K562 (cell line): ENCODE measurements around the gene SLC25A17. TPM values are rescaled to one million over a fixed set of nuclear protein-coding genes. Genes with fewer than 3 reads are reported as not detected.

Source experiments
- CBFB ChIP-seq: sonication (generic); formaldehyde crosslinking; IDR thresholded peaks from 2 replicates; pipeline ENCODE4 v1.4.0; 2020; ENCODE audit warnings: mild to moderate bottlenecking, missing genetic modification reagents
- CBX8 ChIP-seq: fragments of 200-600 bp; sonication (generic); IDR thresholded peaks from 2 replicates; pipeline ENCODE4 v1.6.1; 2012; ENCODE audit warnings: borderline replicate concordance, mixed run types, low read depth, mild to moderate bottlenecking, moderate library complexity, mixed read lengths, low read length, control low read depth, inconsistent platforms; ENCODE audit not compliant: poor library complexity, severe bottlenecking; ENCODE audit errors: extremely low read depth
- GATAD2B ChIP-seq: fragments of 450-650 bp; IDR thresholded peaks from 2 replicates; pipeline ENCODE4 v1.6.1; 2017; ENCODE audit warnings: mild to moderate bottlenecking, borderline replicate concordance
- GTF2F1 ChIP-seq: IDR thresholded peaks from 2 replicates; pipeline ENCODE4 v1.6.1; 2011; ENCODE audit warnings: low read depth, low read length, improper control_type of control experiment
- KDM1A ChIP-seq, 2 experiments: fragments of 450-650 bp; IDR thresholded peaks; 2 replicates each; pipeline ENCODE4 v1.6.1; 2016; ENCODE audit warnings: mild to moderate bottlenecking in 2 of 2
- MLLT1 ChIP-seq, 2 experiments: fragments of 450-650 bp; IDR thresholded peaks; 2 replicates each; pipeline ENCODE4 v1.6.1; 2016
- MXD1 ChIP-seq: fragments of 250-450 bp; sonication (Bioruptor Pico); IDR thresholded peaks from 2 replicates; pipeline ENCODE4 v1.8.0; 2021; ENCODE audit warnings: borderline replicate concordance, mild to moderate bottlenecking, moderate library complexity; ENCODE audit not compliant: poor library complexity, severe bottlenecking
- MYC ChIP-seq, 2 experiments: fragments of 250-450 bp in 1 of 2; sonication (Bioruptor Pico) in 1 of 2; IDR thresholded peaks; 2 replicates each; pipeline versions ENCODE4 v1.5.1 to v1.6.1; 2012 to 2021; ENCODE audit warnings: low read depth in 2 of 2, borderline replicate concordance in 1 of 2, improper control_type of control experiment in 1 of 2, low read length in 1 of 2, mild to moderate bottlenecking in 1 of 2, moderate library complexity in 1 of 2
- MYNN ChIP-seq, 2 experiments: sonication (generic); formaldehyde crosslinking in 1 of 2; IDR thresholded peaks; 2 replicates each; pipeline versions ENCODE4 v1.5.0 to v1.6.1; 2016 to 2020; ENCODE audit warnings: antibody characterized with exemption in 1 of 2, missing genetic modification reagents in 1 of 2
- PHB ChIP-seq: fragments of 250-450 bp; sonication (Bioruptor Pico); IDR thresholded peaks from 2 replicates; pipeline ENCODE4 v1.5.0; 2021
- POLR2B ChIP-seq: fragments of 450-650 bp; IDR thresholded peaks from 2 replicates; pipeline ENCODE4 v1.6.1; 2018; ENCODE audit warnings: low read depth; ENCODE audit not compliant: partially characterized antibody
- SOX6 ChIP-seq: fragments of 450-650 bp; IDR thresholded peaks from 2 replicates; pipeline ENCODE4 v1.6.1; 2014; ENCODE audit warnings: mild to moderate bottlenecking
- TAF7 ChIP-seq: fragments of 450-650 bp; IDR thresholded peaks from 2 replicates; pipeline ENCODE4 v1.6.1; 2016; ENCODE audit warnings: missing genetic modification characterization, missing compliant biosample characterization
- ZC3H4 ChIP-seq: sonication (generic); formaldehyde crosslinking; IDR thresholded peaks from 2 replicates; pipeline ENCODE4 v1.9.0; 2021; ENCODE audit warnings: missing genetic modification reagents, borderline replicate concordance
- ZC3H8 ChIP-seq: fragments of 450-650 bp; IDR thresholded peaks from 2 replicates; pipeline ENCODE4 v1.6.1; 2017
- ZNF133 ChIP-seq: fragments of 250-450 bp; sonication (Bioruptor Pico); IDR thresholded peaks from 2 replicates; pipeline ENCODE4 v1.4.0; 2020; ENCODE audit warnings: mild to moderate bottlenecking
- ZNF431 ChIP-seq: sonication (generic); formaldehyde crosslinking; IDR thresholded peaks from 2 replicates; pipeline ENCODE4 v1.8.0; 2022; ENCODE audit warnings: mild to moderate bottlenecking, missing genetic modification reagents
- ZNF77 ChIP-seq: fragments of 250-450 bp; sonication (Bioruptor Pico); IDR thresholded peaks from 2 replicates; pipeline ENCODE4 v1.5.0; 2020
- polyA plus RNA-seq, 8 experiments: library from polyadenylated mRNA; depleted of rRNA in 4 of 8; stranded (reverse) in 5 of 8; unstranded in 3 of 8; fragments of >200 nt; fragmentation: Nextera tagmentation in 2 of 8; fragmentation: Illumina TruSeq in 1 of 8; extraction: Ambion mirVana in 2 of 8; extraction: Trizol in 1 of 8; gene quantifications; 2 replicates each; pipeline versions ENCODE4 v1.2.1 to v1.2.3, GENCODE V29; 2011 to 2014; ENCODE audit warnings: inconsistent platforms in 1 of 8, missing spikeins in 1 of 8
- total RNA-seq, 7 experiments: library from RNA; depleted of rRNA in 6 of 7; stranded (reverse); fragments of >200 nt in 6 of 7; fragmentation: Illumina TruSeq in 2 of 7; extraction: Trizol in 2 of 7; gene quantifications; 2 replicates each; pipeline versions ENCODE4 v1.2.1 to v1.2.3, GENCODE V29; 2011 to 2021; ENCODE audit warnings: low replicate concordance in 1 of 7
- TF ChIP-seq, protein P1 (sequence below): IDR thresholded peaks from 3 replicates; pipeline ENCODE4 v1.6.1; 2011; ENCODE audit warnings: borderline replicate concordance, mild to moderate bottlenecking, moderate library complexity; ENCODE audit not compliant: insufficient read length; ENCODE audit errors: extremely low read depth
- TF ChIP-seq, protein P2 (sequence below): fragments of 250-450 bp; sonication (Bioruptor Pico); IDR thresholded peaks from 2 replicates; pipeline ENCODE4 v1.4.0; 2020; ENCODE audit warnings: mild to moderate bottlenecking, moderate library complexity
- TF ChIP-seq, protein P3 (sequence below), 2 experiments: fragments of 450-650 bp in 1 of 2; sonication (generic) in 1 of 2; formaldehyde crosslinking; conservative IDR thresholded peaks; 2 replicates each; pipeline versions ENCODE4 v1.4.0 to v1.8.1; 2020 to 2022; ENCODE audit warnings: mild to moderate bottlenecking in 1 of 2, missing genetic modification reagents in 1 of 2

Gene SLC25A17
- total and polyA plus RNA-seq, 9 of the 15 experiments (the other 6 are each of a cell fraction or from before 2014, with no cell fraction given) = 32.6 to 136 (median 56.2) TPM

- TF ChIP-seq, protein P1, sequence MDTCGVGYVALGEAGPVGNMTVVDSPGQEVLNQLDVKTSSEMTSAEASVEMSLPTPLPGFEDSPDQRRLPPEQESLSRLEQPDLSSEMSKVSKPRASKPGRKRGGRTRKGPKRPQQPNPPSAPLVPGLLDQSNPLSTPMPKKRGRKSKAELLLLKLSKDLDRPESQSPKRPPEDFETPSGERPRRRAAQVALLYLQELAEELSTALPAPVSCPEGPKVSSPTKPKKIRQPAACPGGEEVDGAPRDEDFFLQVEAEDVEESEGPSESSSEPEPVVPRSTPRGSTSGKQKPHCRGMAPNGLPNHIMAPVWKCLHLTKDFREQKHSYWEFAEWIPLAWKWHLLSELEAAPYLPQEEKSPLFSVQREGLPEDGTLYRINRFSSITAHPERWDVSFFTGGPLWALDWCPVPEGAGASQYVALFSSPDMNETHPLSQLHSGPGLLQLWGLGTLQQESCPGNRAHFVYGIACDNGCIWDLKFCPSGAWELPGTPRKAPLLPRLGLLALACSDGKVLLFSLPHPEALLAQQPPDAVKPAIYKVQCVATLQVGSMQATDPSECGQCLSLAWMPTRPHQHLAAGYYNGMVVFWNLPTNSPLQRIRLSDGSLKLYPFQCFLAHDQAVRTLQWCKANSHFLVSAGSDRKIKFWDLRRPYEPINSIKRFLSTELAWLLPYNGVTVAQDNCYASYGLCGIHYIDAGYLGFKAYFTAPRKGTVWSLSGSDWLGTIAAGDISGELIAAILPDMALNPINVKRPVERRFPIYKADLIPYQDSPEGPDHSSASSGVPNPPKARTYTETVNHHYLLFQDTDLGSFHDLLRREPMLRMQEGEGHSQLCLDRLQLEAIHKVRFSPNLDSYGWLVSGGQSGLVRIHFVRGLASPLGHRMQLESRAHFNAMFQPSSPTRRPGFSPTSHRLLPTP = no peak
- TF ChIP-seq POLR2B = no peak
- TF ChIP-seq MLLT1 (IDR thresholded peaks at IDR 0.05) = peak in 1 of 2 experiments; percentile 51; a peak in 1 of 4 replicates
- TF ChIP-seq CBX8 = no peak
- peak; percentile 47; the same call in 1 of the 2 replicates for TF ChIP-seq GATAD2B
- no peak for TF ChIP-seq ZC3H8
- TF ChIP-seq ZNF431 (CRISPR knock-in tag) = no peak
- peak; percentile 98 for TF ChIP-seq MXD1 (CRISPR knock-in tag)
- TF ChIP-seq ZNF133 (CRISPR knock-in tag) = peak; percentile 98
- TF ChIP-seq CBFB = no peak
- TF ChIP-seq TAF7 (tag) = peak; percentile 95
- TF ChIP-seq KDM1A (IDR thresholded peaks at IDR 0.05) = peak; percentile 67 to 69; a peak in 3 of 4 replicates
- TF ChIP-seq ZNF77 (CRISPR knock-in tag) = peak; percentile 87
- TF ChIP-seq, protein P2, sequence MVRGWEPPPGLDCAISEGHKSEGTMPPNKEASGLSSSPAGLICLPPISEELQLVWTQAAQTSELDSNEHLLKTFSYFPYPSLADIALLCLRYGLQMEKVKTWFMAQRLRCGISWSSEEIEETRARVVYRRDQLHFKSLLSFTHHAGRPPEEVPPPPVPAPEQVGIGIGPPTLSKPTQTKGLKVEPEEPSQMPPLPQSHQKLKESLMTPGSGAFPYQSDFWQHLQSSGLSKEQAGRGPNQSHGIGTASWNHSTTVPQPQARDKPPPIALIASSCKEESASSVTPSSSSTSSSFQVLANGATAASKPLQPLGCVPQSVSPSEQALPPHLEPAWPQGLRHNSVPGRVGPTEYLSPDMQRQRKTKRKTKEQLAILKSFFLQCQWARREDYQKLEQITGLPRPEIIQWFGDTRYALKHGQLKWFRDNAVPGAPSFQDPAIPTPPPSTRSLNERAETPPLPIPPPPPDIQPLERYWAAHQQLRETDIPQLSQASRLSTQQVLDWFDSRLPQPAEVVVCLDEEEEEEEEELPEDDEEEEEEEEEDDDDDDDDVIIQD (CRISPR knock-in tag) = peak; percentile 99
- peak; percentile 74 for TF ChIP-seq MYC (IDR thresholded peaks at IDR 0.05; ENCODE audit: low read depth, low read length)
- TF ChIP-seq MYC (CRISPR knock-in tag; IDR thresholded peaks at IDR 0.05; ENCODE audit: borderline replicate concordance, low read depth) = peak; percentile 99
- no peak for TF ChIP-seq GTF2F1
- TF ChIP-seq, protein P3, sequence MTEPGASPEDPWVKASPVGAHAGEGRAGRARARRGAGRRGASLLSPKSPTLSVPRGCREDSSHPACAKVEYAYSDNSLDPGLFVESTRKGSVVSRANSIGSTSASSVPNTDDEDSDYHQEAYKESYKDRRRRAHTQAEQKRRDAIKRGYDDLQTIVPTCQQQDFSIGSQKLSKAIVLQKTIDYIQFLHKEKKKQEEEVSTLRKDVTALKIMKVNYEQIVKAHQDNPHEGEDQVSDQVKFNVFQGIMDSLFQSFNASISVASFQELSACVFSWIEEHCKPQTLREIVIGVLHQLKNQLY (CRISPR knock-in tag; conservative IDR thresholded peaks at IDR 0.05) = 0 out of 4 replicates have a peak, but pooled peaks of 1 of the 2 experiments have one; percentile 80
- TF ChIP-seq ZC3H4 (CRISPR knock-in tag) = no peak
- peak; percentile 81; the same call in 1 of the 2 replicates for TF ChIP-seq PHB (CRISPR knock-in tag)
- TF ChIP-seq SOX6 = peak; percentile 92
- TF ChIP-seq MYNN (IDR thresholded peaks at IDR 0.05) = 0 out of 2 replicates have a peak, but pooled peaks have one; percentile 21
- no peak for TF ChIP-seq MYNN (CRISPR knock-in tag; IDR thresholded peaks at IDR 0.05)
Observed at GRCh38 chr22:40813912-40814315, 5.2 kb downstream of the SLC25A17 start (continued).
